HG03025 (cell line): ENCODE data around the gene DBNDD2.
A peak's percentile ranks its signal among the peaks of the same experiment; 100 is the strongest.

Experiments used
- ATAC-seq: cut with Tn5 transposase; IDR thresholded peaks from one replicate; pipeline ENCODE4 v1.9.1; 2021; ENCODE audit warnings: mild to moderate bottlenecking, moderate library complexity; ENCODE audit not compliant: unreplicated experiment, low FRiP score

The DBNDD2 gene, protein sequence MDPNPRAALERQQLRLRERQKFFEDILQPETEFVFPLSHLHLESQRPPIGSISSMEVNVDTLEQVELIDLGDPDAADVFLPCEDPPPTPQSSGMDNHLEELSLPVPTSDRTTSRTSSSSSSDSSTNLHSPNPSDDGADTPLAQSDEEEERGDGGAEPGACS

DNA sequence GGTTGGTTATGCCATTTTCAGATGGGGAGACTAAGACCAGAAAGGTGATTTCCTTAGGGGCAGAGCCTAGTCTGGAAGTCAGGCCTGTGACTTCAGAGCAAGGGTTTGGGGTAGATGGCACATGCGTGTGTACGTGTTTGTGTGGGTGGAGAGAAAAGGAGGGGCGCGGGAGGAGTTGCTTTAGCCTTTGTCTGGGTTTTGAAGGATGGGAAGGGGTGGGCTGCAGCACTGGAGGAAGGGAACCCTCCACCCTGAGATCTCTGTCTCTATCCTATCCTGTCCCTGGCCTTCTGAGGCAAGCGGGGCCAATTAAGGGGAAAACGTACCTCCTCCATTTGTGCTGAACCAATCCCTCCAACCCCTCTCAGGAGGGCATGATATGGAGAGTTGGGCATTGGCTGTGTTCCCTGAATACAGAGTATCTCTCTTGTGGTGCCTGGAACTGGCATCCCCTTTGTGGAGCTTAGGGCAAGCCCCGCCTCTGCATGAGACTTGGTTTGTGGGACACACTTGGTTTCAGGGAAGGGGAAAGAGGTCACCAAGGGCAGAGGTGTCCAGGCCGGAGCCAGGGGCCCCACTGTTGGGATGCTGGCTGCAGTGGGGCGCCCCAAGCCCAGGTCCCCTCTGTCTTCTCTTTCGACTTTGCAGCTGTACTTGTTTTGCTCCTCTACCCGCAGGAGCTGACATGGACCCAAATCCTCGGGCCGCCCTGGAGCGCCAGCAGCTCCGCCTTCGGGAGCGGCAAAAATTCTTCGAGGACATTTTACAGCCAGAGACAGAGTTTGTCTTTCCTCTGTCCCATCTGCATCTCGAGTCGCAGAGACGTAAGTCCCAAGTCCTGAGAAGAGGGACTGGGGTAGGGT, at the start of gene DBNDD2:
TSS of gene DBNDD2 (plus strand) at position 507 of the 863 bp plus-strand sequence. CDS start at position 686, 179 bp downstream.
- ATAC-seq = no peak

DNA sequence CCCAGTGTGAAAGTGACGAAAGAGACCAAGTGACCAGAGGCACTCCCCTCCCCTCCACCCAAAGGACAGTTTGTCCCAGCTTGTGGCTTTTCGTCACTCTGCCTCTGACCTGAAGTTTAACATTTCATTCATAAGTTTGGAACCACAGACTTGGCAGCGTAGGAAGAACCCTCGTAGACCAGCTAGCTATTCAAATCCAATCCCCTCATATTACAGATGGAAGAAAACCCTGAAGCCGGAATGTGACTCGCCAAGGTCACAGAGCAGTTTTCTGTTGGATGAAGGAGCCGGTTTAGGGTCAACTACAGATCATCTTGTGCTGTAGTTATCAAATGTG, 49.1 kb upstream of the DBNDD2 start:
- no peak for ATAC-seq

DNA sequence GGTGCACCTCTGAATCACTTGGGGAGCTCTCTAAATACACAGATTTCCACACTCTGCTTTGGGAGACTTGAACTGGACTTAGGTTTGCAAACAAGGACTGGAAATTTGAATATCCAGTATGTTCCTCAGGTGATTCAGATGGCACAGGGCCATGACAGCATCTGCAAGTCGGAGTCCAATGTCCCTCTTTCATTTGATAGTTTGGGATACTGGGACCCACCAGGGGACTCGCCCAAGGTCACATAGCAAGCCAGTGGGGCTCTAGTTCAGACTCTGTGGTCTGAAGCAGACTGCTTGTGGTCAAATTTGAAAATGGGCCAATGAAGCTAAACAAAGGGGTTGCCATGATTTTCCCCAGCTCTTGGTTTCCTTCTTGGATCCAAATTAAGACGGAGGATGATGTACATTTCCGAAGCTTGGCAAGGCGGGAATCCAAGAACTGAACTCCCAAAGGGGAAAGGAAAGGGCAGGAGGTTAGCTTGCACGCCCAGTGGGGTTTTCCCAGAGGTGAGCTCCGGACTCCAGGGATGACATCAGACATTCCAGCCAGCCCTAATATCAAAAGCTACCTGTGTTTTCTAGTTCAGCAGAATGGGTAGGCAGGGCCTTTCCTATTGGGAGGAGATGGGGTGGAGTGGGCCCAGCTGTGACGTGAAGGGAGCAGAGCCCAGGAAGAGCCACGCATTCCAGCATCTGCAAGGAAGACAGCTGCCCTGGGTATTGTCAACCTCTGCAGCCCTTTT, 48.5 kb upstream of the DBNDD2 start:
- ATAC-seq = no peak

DNA sequence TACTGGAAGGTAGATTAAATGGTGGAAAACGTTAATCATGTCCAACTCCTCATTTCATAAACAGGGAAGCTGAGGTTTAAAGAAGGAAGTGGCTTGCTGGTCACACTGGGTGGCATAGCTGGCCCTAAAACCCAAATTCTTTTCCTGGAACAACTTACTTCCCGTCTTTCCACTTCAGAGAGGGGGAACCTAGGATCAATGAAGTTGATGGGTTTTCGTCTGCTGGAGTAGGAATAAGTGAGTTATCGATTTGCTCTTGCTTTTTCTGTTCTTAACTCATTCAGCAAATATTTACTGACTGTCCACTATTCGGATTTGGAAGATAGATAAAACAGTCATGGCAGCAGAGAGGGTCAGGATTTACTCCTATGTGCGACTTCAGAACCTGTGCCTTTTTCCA, 46.3 kb upstream of the DBNDD2 start:
- ATAC-seq = no peak

DNA sequence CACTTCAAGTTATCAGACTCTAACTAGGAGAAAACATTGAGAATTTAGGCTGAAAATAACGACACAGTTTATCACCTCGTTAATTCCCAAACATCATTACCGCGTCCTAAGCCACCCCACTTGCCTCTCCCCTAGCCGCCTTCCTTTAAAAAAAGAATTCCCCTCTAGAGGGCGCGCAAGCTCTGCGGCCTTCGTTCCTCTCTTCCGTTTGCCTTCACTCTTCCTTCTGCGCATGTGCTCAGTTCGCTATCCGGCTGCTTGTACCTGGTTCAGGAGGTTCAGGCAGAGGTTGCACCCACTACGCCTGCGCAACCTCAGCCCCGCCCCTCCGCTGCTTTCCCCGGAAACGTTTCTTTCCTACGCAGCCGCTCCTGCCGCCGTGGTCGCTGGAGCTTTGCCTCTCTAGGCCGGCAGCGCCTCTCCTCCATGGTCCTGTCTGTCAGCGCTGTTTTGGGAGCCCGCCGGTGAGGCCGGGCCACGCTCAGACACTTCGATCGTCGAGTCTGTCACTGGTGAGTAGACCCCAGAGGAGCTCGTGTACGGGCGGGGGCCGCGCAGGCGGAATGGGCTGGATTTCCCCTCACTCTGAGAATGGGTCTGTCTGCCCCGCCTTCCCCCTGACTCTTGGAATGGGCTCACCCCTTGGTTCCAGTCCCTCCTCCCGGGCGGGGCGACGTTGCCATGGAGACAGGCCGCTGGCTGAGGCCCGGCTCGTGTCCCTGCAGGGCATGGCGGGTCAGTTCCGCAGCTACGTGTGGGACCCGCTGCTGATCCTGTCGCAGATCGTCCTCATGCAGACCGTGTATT, 45.1 kb upstream of the DBNDD2 start, which contains the start of gene SYS1:
TSS of gene SYS1 (plus strand) at position 353 of the 807 bp plus-strand sequence. CDS start at position 729, 376 bp downstream.
- ATAC-seq = peak; percentile 77

DNA sequence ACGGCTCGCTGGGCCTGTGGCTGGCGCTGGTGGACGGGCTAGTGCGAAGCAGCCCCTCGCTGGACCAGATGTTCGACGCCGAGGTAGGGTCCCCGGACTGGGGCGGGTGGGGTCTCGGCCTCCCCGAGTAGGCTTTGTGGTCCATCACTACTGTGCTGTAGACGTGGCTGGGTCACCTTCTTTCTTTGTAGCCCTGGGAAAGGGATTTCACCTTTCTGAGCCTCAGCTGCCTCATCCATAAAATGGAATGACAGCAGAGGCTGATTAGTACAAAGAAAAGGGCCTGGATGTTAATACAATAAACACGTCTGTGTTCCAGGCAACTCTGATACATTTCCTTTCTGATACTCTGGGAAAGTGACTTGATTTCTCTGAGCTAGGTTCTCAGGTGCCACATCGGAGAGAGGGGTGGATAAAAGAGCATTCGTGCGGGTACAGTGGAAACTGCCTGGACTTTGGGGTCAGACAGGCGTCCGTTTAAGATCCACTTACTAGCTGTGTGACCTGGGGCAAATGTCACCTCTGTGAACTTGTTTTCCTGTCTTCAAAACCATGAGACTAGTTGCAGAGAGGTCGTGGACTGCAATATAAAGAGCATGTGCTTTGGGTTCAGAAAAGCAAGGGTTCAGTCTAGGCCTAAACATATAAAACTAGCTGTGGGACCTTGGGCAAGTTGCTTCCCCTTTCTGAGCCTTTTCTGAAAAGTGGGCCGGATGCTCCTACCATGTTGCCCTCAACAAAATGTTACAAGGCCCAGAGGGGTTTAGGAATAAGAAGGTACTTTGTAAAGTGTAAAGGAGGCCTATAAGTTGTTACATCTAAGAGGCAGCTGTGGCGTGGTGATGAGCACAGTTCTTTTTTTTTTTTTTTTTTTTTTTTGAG, 44.2 kb upstream of the DBNDD2 start:
- no peak for ATAC-seq

DNA sequence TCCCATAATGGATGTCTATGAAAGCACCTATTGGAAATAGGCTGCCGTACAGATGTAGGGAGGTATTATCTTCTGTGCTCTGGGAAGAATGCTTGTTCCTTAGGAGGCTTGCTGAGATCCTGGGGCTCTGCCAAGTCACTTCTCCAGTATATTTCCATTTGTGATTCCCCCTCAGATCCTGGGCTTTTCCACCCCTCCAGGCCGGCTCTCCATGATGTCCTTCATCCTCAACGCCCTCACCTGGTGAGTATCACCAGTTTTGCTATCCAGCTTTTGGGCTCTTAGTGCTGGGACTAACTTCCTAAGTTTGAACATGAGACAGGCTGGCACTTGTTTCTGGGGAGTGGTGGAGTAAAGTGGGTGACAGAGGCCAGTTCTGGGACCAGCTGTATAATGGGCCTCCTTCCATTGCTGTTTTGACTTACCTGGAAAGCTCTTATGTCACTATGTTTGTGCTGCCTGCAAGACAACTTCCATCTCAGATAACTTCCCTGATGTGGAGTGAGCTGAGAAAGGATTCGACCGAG, 42.6 kb upstream of the DBNDD2 start:
- no peak for ATAC-seq

DNA sequence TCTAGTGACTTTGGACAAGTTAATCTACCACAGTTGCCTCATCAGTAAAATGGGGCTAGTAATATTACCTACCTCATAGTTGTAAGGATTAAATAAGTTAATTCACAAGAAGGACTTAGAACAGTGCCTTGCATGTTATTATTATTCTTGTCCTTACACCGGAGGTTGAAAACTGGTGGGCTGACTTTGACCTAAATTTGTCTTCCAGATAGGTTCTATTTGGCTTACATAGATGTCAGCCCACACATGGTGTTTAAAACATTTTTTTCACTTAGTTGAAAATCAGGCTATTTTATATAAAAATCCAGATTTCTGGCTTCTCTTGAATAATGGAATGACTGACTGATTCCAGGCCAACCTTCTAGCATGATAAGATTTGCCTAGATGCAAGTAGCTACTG, 41.9 kb upstream of the DBNDD2 start:
- ATAC-seq = no peak

DNA sequence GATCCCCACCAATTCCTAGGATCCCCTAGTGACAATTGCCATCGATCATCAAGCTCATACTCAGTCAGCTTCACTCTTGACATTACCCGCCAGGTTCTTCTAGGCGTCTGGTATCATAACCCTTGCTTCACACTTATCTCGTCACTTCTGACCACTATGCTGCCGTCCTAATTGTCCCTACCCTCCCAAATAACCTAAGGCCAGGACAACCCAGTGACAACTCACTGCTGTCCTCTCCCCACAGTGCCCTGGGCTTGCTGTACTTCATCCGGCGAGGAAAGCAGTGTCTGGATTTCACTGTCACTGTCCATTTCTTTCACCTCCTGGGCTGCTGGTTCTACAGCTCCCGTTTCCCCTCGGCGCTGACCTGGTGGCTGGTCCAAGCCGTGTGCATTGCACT, 41.5 kb upstream of the DBNDD2 start:
- ATAC-seq = no peak

DNA sequence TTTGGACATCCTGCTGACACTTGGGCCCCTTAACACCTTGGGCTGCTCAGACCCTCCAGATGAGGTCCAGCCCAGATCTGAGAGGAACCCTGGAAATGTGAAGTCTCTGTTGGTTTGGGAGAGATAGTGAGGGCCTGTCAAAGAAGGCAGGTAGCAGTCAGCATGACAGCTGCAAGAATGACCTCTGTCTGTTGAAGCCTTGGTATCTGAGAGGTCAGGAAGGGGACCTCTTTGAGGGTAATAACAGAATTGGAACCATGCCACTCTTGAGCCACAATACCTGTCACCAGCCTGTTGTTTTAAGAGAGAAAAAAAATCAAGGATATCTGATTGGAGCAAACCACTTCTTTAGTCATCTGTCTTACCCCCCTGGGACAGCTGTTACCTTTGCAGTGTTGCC, 41.0 kb upstream of the DBNDD2 start:
- ATAC-seq = no peak

DNA sequence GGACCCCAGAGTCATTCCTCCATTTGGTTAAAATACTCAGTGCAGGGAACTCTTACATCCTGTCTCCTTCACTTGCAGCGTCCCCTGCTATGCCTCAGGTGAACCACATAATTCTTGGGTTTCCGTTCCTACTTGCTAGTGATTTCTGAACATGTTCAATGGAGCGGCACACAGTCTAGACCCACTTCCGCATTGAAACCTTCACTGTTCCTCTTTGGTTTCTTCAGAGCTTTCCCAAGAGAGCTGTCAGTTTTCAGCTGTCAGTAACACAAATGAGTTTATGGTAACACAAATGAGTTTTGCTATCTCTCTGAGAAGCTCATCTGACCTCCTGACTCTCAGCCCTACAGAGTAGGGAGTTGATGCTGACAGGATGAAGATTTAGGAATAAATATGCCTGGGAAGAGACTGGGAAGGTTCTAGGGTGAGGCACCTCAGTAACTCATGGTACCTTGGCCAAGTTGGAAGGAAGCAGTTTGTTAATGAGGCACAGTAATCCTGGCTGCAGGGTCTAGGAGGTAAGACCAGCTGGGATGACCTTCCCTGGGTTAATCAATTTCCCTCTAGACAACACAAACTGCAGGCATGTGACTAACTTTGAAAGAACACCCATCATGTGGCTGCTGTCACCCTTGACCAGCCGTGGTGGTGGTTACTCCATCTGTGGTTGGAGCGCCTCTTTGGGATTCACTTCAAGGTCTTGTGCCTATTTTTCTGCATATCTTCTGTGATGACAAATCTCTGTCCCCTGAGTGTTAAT, 39.7 kb upstream of the DBNDD2 start:
- ATAC-seq = peak; percentile 66

DNA sequence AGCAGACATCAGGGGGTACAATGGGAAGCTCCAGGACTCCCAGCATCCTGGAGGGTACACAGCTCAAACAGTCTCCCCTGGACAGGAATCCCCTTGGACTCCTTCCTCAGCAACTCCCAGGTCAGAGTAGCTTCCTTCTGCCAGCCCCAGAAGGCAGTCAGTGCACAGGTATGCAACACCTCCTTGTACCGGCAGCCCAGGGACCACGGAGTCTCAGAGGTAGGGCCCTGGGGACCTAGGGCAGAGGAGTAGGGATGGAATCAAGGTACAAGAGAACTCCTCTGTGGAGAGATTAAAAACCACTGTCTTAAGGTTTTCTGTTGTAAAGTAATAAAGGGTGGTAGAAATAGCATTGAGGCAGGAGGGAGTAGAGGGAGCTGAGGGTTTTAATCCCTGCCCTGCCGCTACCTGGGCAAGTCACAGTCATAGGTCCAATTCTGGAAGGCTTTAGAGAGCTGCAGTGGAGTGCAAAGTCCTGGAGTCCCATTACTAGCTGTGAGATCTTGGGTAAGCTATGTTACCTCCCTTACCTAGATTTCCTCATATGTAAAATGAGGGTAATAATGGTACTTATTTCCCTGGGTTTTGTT, 37.4 kb upstream of the DBNDD2 start:
- ATAC-seq = no peak

DNA sequence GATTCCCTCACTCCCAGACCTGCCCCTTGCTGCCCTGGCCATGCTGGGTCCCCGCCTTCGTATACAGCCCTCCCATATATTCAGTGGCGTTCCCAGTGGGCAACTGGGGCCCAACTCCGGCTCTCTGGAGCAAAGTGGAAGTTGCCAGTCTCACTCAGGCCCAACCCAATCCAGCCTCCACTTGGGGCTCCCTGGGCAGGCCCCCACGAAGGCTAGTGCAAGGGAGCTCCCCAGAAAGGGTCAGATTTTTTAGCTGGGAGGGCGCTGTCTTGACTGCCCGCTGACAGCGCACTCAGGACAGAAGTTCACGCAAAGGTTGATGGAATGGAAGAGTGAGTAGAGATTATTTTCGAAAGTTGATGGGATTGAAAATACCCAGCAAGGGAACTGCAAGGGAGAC, 35.8 kb upstream of the DBNDD2 start:
- ATAC-seq = no peak

DNA sequence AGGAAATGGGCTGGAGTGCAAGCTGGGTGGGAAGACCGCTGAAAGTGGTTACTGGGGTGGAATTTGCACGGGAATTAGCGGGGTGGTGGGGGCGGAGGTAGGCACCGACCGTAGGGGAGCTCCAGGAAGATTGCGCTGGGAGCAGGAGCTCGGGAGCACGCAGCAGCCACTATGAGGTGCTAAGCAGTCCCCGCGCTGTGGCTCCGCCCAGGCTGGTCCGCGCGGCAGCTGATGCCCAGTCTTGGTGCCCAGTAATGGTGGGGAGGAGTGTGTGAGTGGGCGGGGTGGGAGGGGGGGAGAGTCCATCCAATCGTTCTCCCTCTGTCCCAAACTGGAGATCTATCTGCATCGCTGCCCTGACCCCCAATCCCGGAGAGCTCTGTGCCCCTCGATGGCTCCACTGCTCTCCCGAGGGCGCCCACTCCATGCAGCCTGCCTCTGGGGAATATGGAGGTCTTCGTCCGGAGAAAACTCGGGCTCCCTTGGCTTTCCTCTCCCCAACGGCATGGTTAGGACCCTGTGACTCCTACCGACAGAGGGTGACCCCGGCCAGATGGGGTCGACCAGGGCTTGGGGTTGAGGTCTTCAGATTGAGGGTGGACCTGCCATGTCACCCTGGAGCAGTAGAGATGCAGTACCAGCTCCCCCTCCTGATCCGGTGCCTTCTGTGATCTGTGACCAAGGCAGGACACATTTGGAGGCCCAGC, 35.3 kb upstream of the DBNDD2 start:
- ATAC-seq = no peak

DNA sequence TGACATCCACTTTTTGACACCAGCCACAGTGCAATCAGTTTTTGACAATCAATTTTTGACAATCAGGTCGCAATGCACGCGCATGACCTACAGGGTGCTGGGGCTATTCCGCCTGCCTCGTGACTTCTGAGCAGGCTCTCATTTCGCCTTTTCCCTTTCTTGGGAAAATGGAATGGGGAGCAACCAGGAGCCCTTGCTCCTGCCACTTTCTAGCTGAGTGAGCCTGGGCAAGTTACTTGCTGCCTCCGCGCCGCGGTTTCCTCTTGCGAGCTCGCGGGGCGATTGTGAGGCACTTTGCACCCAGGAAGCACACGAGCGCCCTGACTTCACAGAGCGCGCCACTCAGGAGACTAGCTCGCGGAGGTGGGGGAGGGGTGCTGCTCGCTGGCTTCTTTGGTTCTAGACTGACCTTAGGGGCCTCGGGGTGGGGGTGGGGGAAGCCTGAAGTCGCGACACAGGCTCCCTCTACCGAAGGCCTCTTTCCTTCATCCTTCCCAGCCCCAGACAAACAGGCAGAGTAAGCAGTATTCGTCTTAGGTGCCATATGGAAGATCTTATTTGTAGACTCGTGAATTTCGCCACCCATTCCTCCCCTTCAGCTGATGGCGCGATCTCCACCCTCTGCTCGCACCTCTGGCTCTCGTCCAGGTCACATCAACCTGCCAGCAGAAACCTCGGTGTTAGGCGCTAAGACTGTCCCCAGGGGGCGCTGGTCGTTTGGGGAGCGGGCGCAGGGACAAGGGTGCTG, 34.6 kb upstream of the DBNDD2 start:
- ATAC-seq = no peak

DNA sequence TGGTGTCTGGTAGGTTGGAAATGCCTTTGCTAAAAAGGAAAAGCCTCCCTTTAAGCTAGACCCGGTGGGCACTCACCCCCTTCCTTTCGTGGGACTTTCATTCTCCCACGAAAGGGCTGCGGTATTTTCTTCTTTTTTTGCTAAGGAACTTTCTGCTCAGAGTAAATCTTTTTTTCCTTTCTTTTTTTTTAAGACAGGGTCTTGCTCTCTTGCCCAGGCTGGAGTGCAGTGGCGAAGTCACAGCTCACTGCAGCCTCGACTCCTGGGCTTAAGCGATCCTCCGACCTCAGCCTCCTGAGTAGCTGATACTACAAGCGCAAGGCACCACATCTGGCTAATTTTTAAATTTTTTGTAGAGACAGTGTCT, 34.0 kb upstream of the DBNDD2 start:
- no peak for ATAC-seq

DNA sequence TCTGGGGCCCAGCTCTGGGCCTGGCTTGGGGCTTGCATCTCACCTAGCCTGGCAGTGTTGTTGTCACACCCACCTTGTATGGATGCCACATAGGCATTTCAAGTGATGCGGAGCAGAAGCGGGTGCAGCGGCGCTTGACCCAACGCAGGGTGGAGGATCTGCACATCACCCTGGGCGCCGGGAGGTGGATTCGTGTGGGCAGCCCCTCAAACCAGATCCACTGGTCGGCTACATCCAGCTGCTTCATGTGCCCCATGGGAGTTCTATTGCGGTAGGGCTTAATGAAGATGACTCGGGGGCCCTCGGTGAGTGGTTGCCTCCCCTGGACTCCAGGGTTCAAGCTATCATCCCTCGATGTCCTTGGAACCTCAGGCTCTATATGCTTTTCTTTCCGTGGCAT, 33.1 kb upstream of the DBNDD2 start:
- ATAC-seq = no peak
